ENCODE data around the gene TSEN2. TPM values are rescaled to one million over a fixed set of nuclear protein-coding genes. Genes with fewer than 3 reads are reported as not detected.

TSEN2 gene
- total and polyA plus RNA-seq, 2 of the 13 experiments (the other 11 are each of a cell fraction or from before 2014, with no cell fraction given), result 11.0 to 17.3 TPM

GRCh38 chr3:12462159-12462947 is 21.9 kb upstream of the TSEN2 start (continued):
- TF ChIP-seq ZHX1 (CRISPR knock-in tag; IDR thresholded peaks at IDR 0.05; ENCODE audit: low read depth) (no peak), POLR2A (IDR thresholded peaks at IDR 0.05; ENCODE audit: insufficient read depth in 1 of 2, low read depth in 2 of 2, low read length in 2 of 2) (peak in 1 of 2 experiments; percentile 44; a peak in 1 of 4 replicates), NKX3-1 (CRISPR knock-in tag; IDR thresholded peaks at IDR 0.05) (no peak), ETV5 (CRISPR knock-in tag; IDR thresholded peaks at IDR 0.05; ENCODE audit: borderline replicate concordance) (peak; percentile 91; the same call in 1 of the 2 replicates), ZNF530 (CRISPR knock-in tag; IDR thresholded peaks at IDR 0.05; ENCODE audit: low read depth) (no peak), REPIN1 (CRISPR knock-in tag; IDR thresholded peaks at IDR 0.05; ENCODE audit: borderline replicate concordance, low read depth) (no peak), SKIL (CRISPR knock-in tag; IDR thresholded peaks at IDR 0.05; ENCODE audit: borderline replicate concordance) (peak; percentile 80), RERE (CRISPR knock-in tag; IDR thresholded peaks at IDR 0.05; ENCODE audit: low read depth) (no peak), FOXO1 (CRISPR knock-in tag; IDR thresholded peaks at IDR 0.05) (peak; percentile 40; the same call in 1 of the 2 replicates), KDM5B (CRISPR knock-in tag; IDR thresholded peaks at IDR 0.05; ENCODE audit: borderline replicate concordance) (peak; percentile 56; the same call in 1 of the 2 replicates), MAF1 (CRISPR knock-in tag; IDR thresholded peaks at IDR 0.05; ENCODE audit: borderline replicate concordance) (no peak), PHF21A (CRISPR knock-in tag; IDR thresholded peaks at IDR 0.05) (peak; percentile 92), RFXAP (CRISPR knock-in tag; IDR thresholded peaks at IDR 0.05; ENCODE audit: borderline replicate concordance) (no peak), ZNF598 (CRISPR knock-in tag; IDR thresholded peaks at IDR 0.05; ENCODE audit: borderline replicate concordance) (peak; percentile 20; the same call in 1 of the 2 replicates), ZNF816 (CRISPR knock-in tag; IDR thresholded peaks at IDR 0.05; ENCODE audit: borderline replicate concordance) (peak; percentile 58; the same call in 1 of the 2 replicates), ZNF839 (CRISPR knock-in tag; IDR thresholded peaks at IDR 0.05; ENCODE audit: borderline replicate concordance) (no peak), U2AF1 (optimal IDR thresholded peaks at IDR 0.05; ENCODE audit: low read depth, low read length) (peak; percentile 53), ZMYM2 (CRISPR knock-in tag; IDR thresholded peaks at IDR 0.05) (peak; percentile 57; the same call in 1 of the 2 replicates), HMG20B (CRISPR knock-in tag; conservative IDR thresholded peaks at IDR 0.05) (no peak)
